NCI-H345 treated with DMSO at 0.1 percent for 48 hours (cell line): ENCODE results near the gene TAF4B.
"Not testable (repeated sequence)": the region's sequence is repeated elsewhere in the genome, so short reads cannot be mapped to it uniquely, and the experiment has no call there.

Source experiments
- DNase-seq: peaks from one replicate; lab custom pipeline; 2025; ENCODE audit not compliant: unreplicated experiment; lab: John Stamatoyannopoulos, UW

The TAF4B gene

GRCh38 chr18:26301681-26302080 lies 75.4 kb downstream of the TAF4B start:
- DNase-seq: no peak

GRCh38 chr18:26303222-26303621 lies 77.0 kb downstream of the TAF4B start:
- DNase-seq: not testable (repeated sequence)

- DNase-seq: no peak
Measured at GRCh38 chr18:26304511-26304910, 78.3 kb downstream of the TAF4B start.

GRCh38 chr18:26307161-26307773 lies 81.0 kb downstream of the TAF4B start:
- peak; percentile 37 for DNase-seq

GRCh38 chr18:26309281-26309680 lies 83.0 kb downstream of the TAF4B start:
- no peak for DNase-seq

GRCh38 chr18:26312199-26312598 lies 86.0 kb downstream of the TAF4B start:
- no peak for DNase-seq

GRCh38 chr18:26317398-26317797 lies 91.2 kb downstream of the TAF4B start:
- DNase-seq: no peak

- DNase-seq: no peak
Measured at GRCh38 chr18:26320686-26321085, 94.4 kb downstream of the TAF4B start.

GRCh38 chr18:26322890-26323653 lies 96.8 kb downstream of the TAF4B start:
- no peak for DNase-seq

- DNase-seq: no peak
Measured at GRCh38 chr18:26325771-26326170, 99.5 kb downstream of the TAF4B start.

- DNase-seq: no peak
Measured at GRCh38 chr18:26327062-26327461, 100.8 kb downstream of the TAF4B start.

GRCh38 chr18:26332991-26333390 lies 106.7 kb downstream of the TAF4B start:
- no peak for DNase-seq

GRCh38 chr18:26335156-26335555 lies 108.9 kb downstream of the TAF4B start:
- DNase-seq: no peak

GRCh38 chr18:26335571-26336487 lies 109.6 kb downstream of the TAF4B start:
- DNase-seq: no peak

GRCh38 chr18:26336572-26336971 lies 110.3 kb downstream of the TAF4B start:
- DNase-seq: no peak

- no peak for DNase-seq
Measured at GRCh38 chr18:26342646-26343045, 116.4 kb downstream of the TAF4B start.

- no peak for DNase-seq
Measured at GRCh38 chr18:26350961-26351360, 124.7 kb downstream of the TAF4B start.

- no peak for DNase-seq
Measured at GRCh38 chr18:26356045-26356785, 130.0 kb downstream of the TAF4B start.

- no peak for DNase-seq
Measured at GRCh38 chr18:26357960-26358359, 131.7 kb downstream of the TAF4B start.

GRCh38 chr18:26362021-26362420 lies 135.8 kb downstream of the TAF4B start:
- DNase-seq: no peak

- DNase-seq: no peak
Measured at GRCh38 chr18:26367425-26367824, 141.2 kb downstream of the TAF4B start.
